Germinal center (tissue), 1 donor: ENCODE results near the gene BTK.
"Not testable (repeated sequence)": the region's sequence is repeated elsewhere in the genome, so short reads cannot be mapped to it uniquely, and the experiment has no call there.

ENCODE experiments used
- DNase-seq: peaks from one replicate; pipeline ENCODE4 v3.0.0; 2012; ENCODE audit warnings: mixed read lengths, low spot score

BTK gene

GRCh38 chrX:101337776-101338271 lies 48.2 kb downstream of the BTK start:
- no peak for DNase-seq

GRCh38 chrX:101334310-101334709 lies 51.7 kb downstream of the BTK start:
- DNase-seq, result not testable (repeated sequence)

GRCh38 chrX:101326600-101326999 lies 59.4 kb downstream of the BTK start:
- DNase-seq, result not testable (repeated sequence)

- DNase-seq, result no peak
Observed at GRCh38 chrX:101303790-101304189, 82.2 kb downstream of the BTK start.
